Measurements from ENCODE around the gene PBX3. TPM values are rescaled to one million over a fixed set of nuclear protein-coding genes. Genes with fewer than 3 reads are reported as not detected.

The PBX3 gene
- total and polyA plus RNA-seq, 2 of the 13 experiments (the other 11 are each of a cell fraction or from before 2014, with no cell fraction given), result 6.0 to 11.2 TPM

GRCh38 chr9:125969462-125969861 lies 222.3 kb downstream of the PBX3 start:
- ChIA-PET CTCF (ENCODE audit: low intra/inter-chr PET ratio, low total read pairs) (no interaction called here), POLR2A (no interaction called here)
- DNase-seq (ENCODE audit: low spot score), result no peak
- TF ChIP-seq ZNF329 (CRISPR knock-in tag; IDR thresholded peaks at IDR 0.05; ENCODE audit: low read depth) (no peak), BCL6 (CRISPR knock-in tag; IDR thresholded peaks at IDR 0.05) (no peak), PTBP1 (IDR thresholded peaks at IDR 0.05; ENCODE audit: low read depth, low read length, poor library complexity, severe bottlenecking) (no peak), GRHL1 (CRISPR knock-in tag; conservative IDR thresholded peaks at IDR 0.05) (no peak), CTCF (CRISPR knock-in tag; IDR thresholded peaks at IDR 0.05) (no peak), MIER2 (CRISPR knock-in tag; IDR thresholded peaks at IDR 0.05) (no peak), KAT8 (CRISPR knock-in tag; IDR thresholded peaks at IDR 0.05) (no peak), ZNF781 (CRISPR knock-in tag; IDR thresholded peaks at IDR 0.05; ENCODE audit: borderline replicate concordance, not compliant biosample characterization) (no peak), ZKSCAN1 (IDR thresholded peaks at IDR 0.05; ENCODE audit: low read length) (no peak), TP53 (CRISPR knock-in tag; conservative IDR thresholded peaks at IDR 0.05) (no peak), MAZ (IDR thresholded peaks at IDR 0.05; ENCODE audit: borderline replicate concordance, low read depth, low read length) (no peak), MAZ (CRISPR knock-in tag; IDR thresholded peaks at IDR 0.05; ENCODE audit: low read depth) (no peak), NFIC (IDR thresholded peaks at IDR 0.05; ENCODE audit: low read length) (no peak), YY1 (IDR thresholded peaks at IDR 0.05; ENCODE audit: insufficient read depth, insufficient replicate concordance, low read depth, low read length) (no peak), ZNF589 (CRISPR knock-in tag; conservative IDR thresholded peaks at IDR 0.05) (no peak), ETV6 (CRISPR knock-in tag; conservative IDR thresholded peaks at IDR 0.05) (no peak)
- ATAC-seq, result no peak
- Histone ChIP-seq H3K4me1 (ENCODE audit: insufficient read depth, low read length) (no peaks in the 10 kb centered on the region), H3K4me2 (ENCODE audit: low read depth, low read length) (no peak overlapping the region), H4K20me1 (ENCODE audit: insufficient read depth, low read length) (no peaks in the 10 kb centered on the region), H3K9ac (ENCODE audit: insufficient read depth, low read depth, low read length) (no peak overlapping the region), H3K4me3 (replicated peaks in 1 of 3; ENCODE audit: insufficient read depth in 1 of 3, low read depth in 2 of 3, low read length in 3 of 3) (no peak overlapping the region), H3K36me3 (replicated peaks in 1 of 2; ENCODE audit: control insufficient read depth in 1 of 2, insufficient read depth in 2 of 2, low read length in 2 of 2) (peaks cover 1 to 2% of the 10 kb centered on the region in 2 experiments; a peak in 1 of 5 replicates), H3K9me3 (ENCODE audit: low read length) (no peaks in the 10 kb centered on the region), H3K27me3 (ENCODE audit: control insufficient read depth in 1 of 2, insufficient read depth in 2 of 2, low read length in 2 of 2) (no peaks in the 10 kb centered on the region), H2AFZ (ENCODE audit: low read length) (no peak overlapping the region), H3K79me2 (ENCODE audit: insufficient read depth, low read length) (no peaks in the 10 kb centered on the region), H3K27ac (ENCODE audit: extremely low read length, insufficient read depth, low read length) (no peak overlapping the region)
- BruUV-seq (replicated peaks), result no TSS peak
- intact Hi-C loops (cut with micrococcal nuclease; ENCODE audit: unreplicated experiment) (no loop called here), in situ Hi-C loops (cut with HindIII; ENCODE audit: extremely low pct_ligation_motif_present, low pct_unique_long_range_greater_than_20kb) (no loop called here)
- 68% methylated on average over 4 of the region's 5 CpGs for WGBS (ENCODE audit: low lambda C conversion rate)
- FAIRE-seq, result no peak

All from HepG2 (cell line).